HUES48 (cell line): ENCODE results near the gene MLKL.
"Not testable (repeated sequence)": the region's sequence is repeated elsewhere in the genome, so short reads cannot be mapped to it uniquely, and the experiment has no call there.

ENCODE experiments used
- H3K27ac ChIP-seq: one replicate; pipeline ENCODE4 v1.7.0; 2013; ENCODE audit warnings: low read depth, low read length, inconsistent platforms
- H3K27me3 ChIP-seq: 2 replicates; pipeline ENCODE4 v1.6.1; 2013; ENCODE audit warnings: mild to moderate bottlenecking, low read length; ENCODE audit not compliant: control insufficient read depth, insufficient read depth
- H3K36me3 ChIP-seq: 2 replicates; pipeline ENCODE4 v1.6.1; 2013; ENCODE audit warnings: low read length; ENCODE audit not compliant: control insufficient read depth, insufficient read depth
- H3K4me1 ChIP-seq: 2 replicates; pipeline ENCODE4 v1.6.1; 2013; ENCODE audit warnings: mild to moderate bottlenecking, low read length; ENCODE audit not compliant: control insufficient read depth, insufficient read depth
- H3K4me3 ChIP-seq: 2 replicates; pipeline ENCODE4 v1.5.1; 2013; ENCODE audit warnings: mild to moderate bottlenecking, low read depth, low read length
- H3K9ac ChIP-seq: 2 replicates; pipeline ENCODE4 v1.6.1; 2013; ENCODE audit warnings: mild to moderate bottlenecking, low read depth, low read length, moderate library complexity
- H3K9me3 ChIP-seq: 2 replicates; pipeline ENCODE4 v1.6.1; 2013; ENCODE audit warnings: low read length; ENCODE audit not compliant: control insufficient read depth, insufficient read depth

MLKL gene

GRCh38 chr16:74666010-74666421 lies 34.6 kb downstream of the MLKL start:
- peak overlapping the region; percentile 90 for H3K4me3 ChIP-seq
- H3K27ac ChIP-seq: peak overlapping the region; percentile 95
- H3K36me3 ChIP-seq: peaks cover 41% of the 10 kb centered on the region
- peak overlapping the region; percentile 95 for H3K9ac ChIP-seq
- peaks cover 8% of the 10 kb centered on the region for H3K4me1 ChIP-seq
- H3K27me3 ChIP-seq: no peaks in the 10 kb centered on the region
- no peaks in the 10 kb centered on the region for H3K9me3 ChIP-seq

- no peaks in the 10 kb centered on the region for H3K4me1 ChIP-seq
- H3K9me3 ChIP-seq: no peaks in the 10 kb centered on the region
- H3K36me3 ChIP-seq: peaks cover 89% of the 10 kb centered on the region
- H3K27ac ChIP-seq: no peak overlapping the region
- H3K27me3 ChIP-seq: no peaks in the 10 kb centered on the region
- H3K4me3 ChIP-seq: no peak overlapping the region
- no peak overlapping the region for H3K9ac ChIP-seq
Observed at GRCh38 chr16:74661064-74661463, 39.6 kb downstream of the MLKL start.

GRCh38 chr16:74660383-74660782 lies 40.3 kb downstream of the MLKL start:
- Histone ChIP-seq H3K9me3 (no peaks in the 10 kb centered on the region), H3K27me3 (no peaks in the 10 kb centered on the region), H3K27ac (no peak overlapping the region), H3K9ac (no peak overlapping the region), H3K4me3 (no peak overlapping the region), H3K36me3 (peaks cover 96% of the 10 kb centered on the region), H3K4me1 (no peaks in the 10 kb centered on the region)

GRCh38 chr16:74659041-74659440 lies 41.6 kb downstream of the MLKL start:
- Histone ChIP-seq H3K27ac (no peak overlapping the region), H3K36me3 (peaks cover 95% of the 10 kb centered on the region), H3K9ac (no peak overlapping the region), H3K27me3 (no peaks in the 10 kb centered on the region), H3K4me3 (no peak overlapping the region), H3K9me3 (no peaks in the 10 kb centered on the region), H3K4me1 (no peaks in the 10 kb centered on the region)

- H3K36me3 ChIP-seq: peaks cover 95% of the 10 kb centered on the region
- no peak overlapping the region for H3K9ac ChIP-seq
- H3K4me1 ChIP-seq: no peaks in the 10 kb centered on the region
- H3K27ac ChIP-seq: no peak overlapping the region
- H3K4me3 ChIP-seq: no peak overlapping the region
- no peaks in the 10 kb centered on the region for H3K27me3 ChIP-seq
- H3K9me3 ChIP-seq: no peaks in the 10 kb centered on the region
Observed at GRCh38 chr16:74657870-74658642, 42.6 kb downstream of the MLKL start.

- H3K9ac ChIP-seq: no peak overlapping the region
- no peaks in the 10 kb centered on the region for H3K4me1 ChIP-seq
- no peaks in the 10 kb centered on the region for H3K27me3 ChIP-seq
- H3K9me3 ChIP-seq: no peaks in the 10 kb centered on the region
- peaks cover 95% of the 10 kb centered on the region for H3K36me3 ChIP-seq
- no peak overlapping the region for H3K27ac ChIP-seq
- no peak overlapping the region for H3K4me3 ChIP-seq
Observed at GRCh38 chr16:74654536-74655050, 46.1 kb downstream of the MLKL start.

GRCh38 chr16:74652883-74653282 lies 47.8 kb downstream of the MLKL start:
- not testable (repeated sequence) for H3K27me3 ChIP-seq, H3K4me3 ChIP-seq, H3K9me3 ChIP-seq, H3K4me1 ChIP-seq, H3K27ac ChIP-seq, H3K9ac ChIP-seq
- H3K36me3 ChIP-seq: peaks cover 95% of the 10 kb centered on the region

GRCh38 chr16:74652249-74652648 lies 48.4 kb downstream of the MLKL start:
- Histone ChIP-seq H3K9me3 (no peaks in the 10 kb centered on the region), H3K27ac (no peak overlapping the region), H3K9ac (no peak overlapping the region), H3K4me1 (no peaks in the 10 kb centered on the region), H3K27me3 (no peaks in the 10 kb centered on the region), H3K4me3 (no peak overlapping the region), H3K36me3 (peaks cover 97% of the 10 kb centered on the region)

GRCh38 chr16:74651841-74652240 lies 48.8 kb downstream of the MLKL start:
- peaks cover 97% of the 10 kb centered on the region for H3K36me3 ChIP-seq

GRCh38 chr16:74650966-74651567 lies 49.6 kb downstream of the MLKL start:
- Histone ChIP-seq H3K4me3 (no peak overlapping the region), H3K36me3 (peaks cover 97% of the 10 kb centered on the region), H3K4me1 (no peaks in the 10 kb centered on the region)

More at GRCh38 chr16:74651841-74652240, 48.8 kb downstream of the MLKL start:
- H3K9me3 ChIP-seq: no peaks in the 10 kb centered on the region
- no peak overlapping the region for H3K27ac ChIP-seq
- H3K9ac ChIP-seq: no peak overlapping the region
- no peaks in the 10 kb centered on the region for H3K27me3 ChIP-seq
- H3K4me3 ChIP-seq: no peak overlapping the region
- no peaks in the 10 kb centered on the region for H3K4me1 ChIP-seq

GRCh38 chr16:74649839-74650504 lies 50.7 kb downstream of the MLKL start:
- Histone ChIP-seq H3K27me3 (no peaks in the 10 kb centered on the region), H3K4me3 (no peak overlapping the region), H3K9ac (no peak overlapping the region), H3K4me1 (no peaks in the 10 kb centered on the region), H3K9me3 (no peaks in the 10 kb centered on the region), H3K27ac (no peak overlapping the region), H3K36me3 (peaks cover 99% of the 10 kb centered on the region)

More at GRCh38 chr16:74650966-74651567, 49.6 kb downstream of the MLKL start:
- no peaks in the 10 kb centered on the region for H3K9me3 ChIP-seq
- H3K9ac ChIP-seq: no peak overlapping the region
- H3K27ac ChIP-seq: no peak overlapping the region
- no peaks in the 10 kb centered on the region for H3K27me3 ChIP-seq
